HEK293 (cell line): ENCODE measurements around the gene CDC20.

Experiments used
- GLIS2 ChIP-seq: fragments of 450-650 bp; formaldehyde crosslinking; IDR thresholded peaks from 2 replicates; pipeline ENCODE4 v1.5.1; 2016; ENCODE audit warnings: missing biosample characterization, missing genetic modification characterization
- OSR2 ChIP-seq: fragments of 450-650 bp; formaldehyde crosslinking; IDR thresholded peaks from 2 replicates; pipeline ENCODE4 v1.5.1; 2016; ENCODE audit warnings: missing biosample characterization, missing genetic modification characterization
- SALL2 ChIP-seq: fragments of 450-650 bp; formaldehyde crosslinking; IDR thresholded peaks from 2 replicates; pipeline ENCODE4 v1.5.0; 2017; ENCODE audit warnings: missing biosample characterization, mild to moderate bottlenecking, missing genetic modification characterization, borderline replicate concordance
- SETDB1 ChIP-seq: IDR thresholded peaks from one replicate; pipeline ENCODE4 v1.6.1; 2017; ENCODE audit warnings: mild to moderate bottlenecking, low read length, moderate library complexity, mixed read lengths; ENCODE audit not compliant: insufficient read length
- ZIC2 ChIP-seq: fragments of 450-650 bp; formaldehyde crosslinking; IDR thresholded peaks from 2 replicates; pipeline ENCODE4 v1.5.1; 2016; ENCODE audit warnings: missing biosample characterization, missing genetic modification characterization
- ZNF133 ChIP-seq: fragments of 450-650 bp; formaldehyde crosslinking; IDR thresholded peaks from 2 replicates; pipeline ENCODE4 v1.5.1; 2016; ENCODE audit warnings: missing biosample characterization, missing genetic modification characterization
- ZNF140 ChIP-seq: fragments of 450-650 bp; formaldehyde crosslinking; IDR thresholded peaks from 2 replicates; pipeline ENCODE4 v1.5.1; 2016; ENCODE audit warnings: missing biosample characterization, missing genetic modification characterization
- ZNF362 ChIP-seq: fragments of 450-650 bp; formaldehyde crosslinking; IDR thresholded peaks from 2 replicates; pipeline ENCODE4 v1.5.1; 2016; ENCODE audit warnings: missing biosample characterization, missing genetic modification characterization
- ZNF433 ChIP-seq: fragments of 450-650 bp; formaldehyde crosslinking; IDR thresholded peaks from 2 replicates; pipeline ENCODE4 v1.5.1; 2016; ENCODE audit warnings: missing biosample characterization, missing genetic modification characterization, low read depth
- ZNF521 ChIP-seq: fragments of 450-650 bp; formaldehyde crosslinking; IDR thresholded peaks from 2 replicates; pipeline ENCODE4 v1.5.1; 2017; ENCODE audit warnings: missing biosample characterization, mild to moderate bottlenecking, missing genetic modification characterization
- ZNF600 ChIP-seq: fragments of 450-650 bp; formaldehyde crosslinking; IDR thresholded peaks from 2 replicates; pipeline ENCODE4 v1.5.1; 2016; ENCODE audit warnings: missing biosample characterization, missing genetic modification characterization
- ZNF621 ChIP-seq: fragments of 450-650 bp; formaldehyde crosslinking; IDR thresholded peaks from 2 replicates; pipeline ENCODE4 v1.5.1; 2017; ENCODE audit warnings: missing biosample characterization, missing genetic modification characterization
- ZNF629 ChIP-seq: fragments of 450-650 bp; formaldehyde crosslinking; IDR thresholded peaks from 2 replicates; pipeline ENCODE4 v1.5.1; 2017; ENCODE audit warnings: missing biosample characterization, missing genetic modification characterization
- ZNF701 ChIP-seq: fragments of 450-650 bp; formaldehyde crosslinking; IDR thresholded peaks from 2 replicates; pipeline ENCODE4 v1.5.1; 2016; ENCODE audit warnings: missing biosample characterization, missing genetic modification characterization
- ZNF747 ChIP-seq: fragments of 450-650 bp; formaldehyde crosslinking; IDR thresholded peaks from 2 replicates; pipeline ENCODE4 v1.5.1; 2016; ENCODE audit warnings: missing biosample characterization, missing genetic modification characterization
- ZNF768 ChIP-seq: fragments of 450-650 bp; formaldehyde crosslinking; IDR thresholded peaks from 2 replicates; pipeline ENCODE4 v1.5.1; 2018; ENCODE audit warnings: missing biosample characterization, mild to moderate bottlenecking, missing genetic modification characterization
- ZNF791 ChIP-seq: fragments of 450-650 bp; formaldehyde crosslinking; IDR thresholded peaks from 2 replicates; pipeline ENCODE4 v1.5.1; 2016; ENCODE audit warnings: missing biosample characterization, missing genetic modification characterization
- ZSCAN18 ChIP-seq: fragments of 450-650 bp; formaldehyde crosslinking; IDR thresholded peaks from 2 replicates; pipeline ENCODE4 v1.5.1; 2016; ENCODE audit warnings: missing biosample characterization, missing genetic modification characterization
- TF ChIP-seq, protein P1 (sequence below): fragments of 450-650 bp; formaldehyde crosslinking; IDR thresholded peaks from 2 replicates; pipeline ENCODE4 v1.5.1; 2016; ENCODE audit warnings: missing biosample characterization, missing genetic modification characterization
- TF ChIP-seq, protein P2 (sequence below): fragments of 450-650 bp; formaldehyde crosslinking; IDR thresholded peaks from 2 replicates; pipeline ENCODE4 v1.5.1; 2016; ENCODE audit warnings: missing biosample characterization, missing genetic modification characterization
- TF ChIP-seq, protein P3 (sequence below): fragments of 450-650 bp; IDR thresholded peaks from 2 replicates; pipeline ENCODE4 v1.5.1; 2018; ENCODE audit warnings: missing biosample characterization, mild to moderate bottlenecking, missing genetic modification characterization
- TF ChIP-seq, protein P4 (sequence below): fragments of 450-650 bp; formaldehyde crosslinking; IDR thresholded peaks from 2 replicates; pipeline ENCODE4 v1.5.1; 2016; ENCODE audit warnings: missing biosample characterization, missing genetic modification characterization
- TF ChIP-seq, protein P5 (sequence below): fragments of 450-650 bp; formaldehyde crosslinking; IDR thresholded peaks from 2 replicates; pipeline ENCODE4 v1.5.1; 2016; ENCODE audit warnings: missing biosample characterization, missing genetic modification characterization

The CDC20 gene

GRCh38 chr1:43389326-43390313, 30.8 kb downstream of the CDC20 start, which contains the start of the genes MED8 and SZT2 (continued):
- TF ChIP-seq ZNF621, result no peak
- no peak for TF ChIP-seq ZSCAN18 (tag by site-specific recombination)
- no peak for TF ChIP-seq ZNF133 (tag by site-specific recombination)
- TF ChIP-seq, protein P1, sequence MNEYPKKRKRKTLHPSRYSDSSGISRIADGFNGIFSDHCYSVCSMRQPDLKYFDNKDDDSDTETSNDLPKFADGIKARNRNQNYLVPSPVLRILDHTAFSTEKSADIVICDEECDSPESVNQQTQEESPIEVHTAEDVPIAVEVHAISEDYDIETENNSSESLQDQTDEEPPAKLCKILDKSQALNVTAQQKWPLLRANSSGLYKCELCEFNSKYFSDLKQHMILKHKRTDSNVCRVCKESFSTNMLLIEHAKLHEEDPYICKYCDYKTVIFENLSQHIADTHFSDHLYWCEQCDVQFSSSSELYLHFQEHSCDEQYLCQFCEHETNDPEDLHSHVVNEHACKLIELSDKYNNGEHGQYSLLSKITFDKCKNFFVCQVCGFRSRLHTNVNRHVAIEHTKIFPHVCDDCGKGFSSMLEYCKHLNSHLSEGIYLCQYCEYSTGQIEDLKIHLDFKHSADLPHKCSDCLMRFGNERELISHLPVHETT (tag by site-specific recombination), result no peak
- no peak for TF ChIP-seq ZNF433 (tag by site-specific recombination)
- no peak for TF ChIP-seq ZNF521 (tag by site-specific recombination)
- TF ChIP-seq SETDB1, result no peak
- no peak for TF ChIP-seq ZNF140 (tag by site-specific recombination)
- TF ChIP-seq, protein P2, sequence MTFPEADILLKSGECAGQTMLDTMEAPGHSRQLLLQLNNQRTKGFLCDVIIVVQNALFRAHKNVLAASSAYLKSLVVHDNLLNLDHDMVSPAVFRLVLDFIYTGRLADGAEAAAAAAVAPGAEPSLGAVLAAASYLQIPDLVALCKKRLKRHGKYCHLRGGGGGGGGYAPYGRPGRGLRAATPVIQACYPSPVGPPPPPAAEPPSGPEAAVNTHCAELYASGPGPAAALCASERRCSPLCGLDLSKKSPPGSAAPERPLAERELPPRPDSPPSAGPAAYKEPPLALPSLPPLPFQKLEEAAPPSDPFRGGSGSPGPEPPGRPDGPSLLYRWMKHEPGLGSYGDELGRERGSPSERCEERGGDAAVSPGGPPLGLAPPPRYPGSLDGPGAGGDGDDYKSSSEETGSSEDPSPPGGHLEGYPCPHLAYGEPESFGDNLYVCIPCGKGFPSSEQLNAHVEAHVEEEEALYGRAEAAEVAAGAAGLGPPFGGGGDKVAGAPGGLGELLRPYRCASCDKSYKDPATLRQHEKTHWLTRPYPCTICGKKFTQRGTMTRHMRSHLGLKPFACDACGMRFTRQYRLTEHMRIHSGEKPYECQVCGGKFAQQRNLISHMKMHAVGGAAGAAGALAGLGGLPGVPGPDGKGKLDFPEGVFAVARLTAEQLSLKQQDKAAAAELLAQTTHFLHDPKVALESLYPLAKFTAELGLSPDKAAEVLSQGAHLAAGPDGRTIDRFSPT (tag by site-specific recombination), result no peak; the same call in 1 of the 2 replicates
- peak; percentile 49; the same call in 1 of the 2 replicates for TF ChIP-seq OSR2 (tag by site-specific recombination)
- no peak for TF ChIP-seq ZNF791 (tag by site-specific recombination)
- TF ChIP-seq ZNF629 (tag by site-specific recombination), result peak; percentile 78
- TF ChIP-seq, protein P3, sequence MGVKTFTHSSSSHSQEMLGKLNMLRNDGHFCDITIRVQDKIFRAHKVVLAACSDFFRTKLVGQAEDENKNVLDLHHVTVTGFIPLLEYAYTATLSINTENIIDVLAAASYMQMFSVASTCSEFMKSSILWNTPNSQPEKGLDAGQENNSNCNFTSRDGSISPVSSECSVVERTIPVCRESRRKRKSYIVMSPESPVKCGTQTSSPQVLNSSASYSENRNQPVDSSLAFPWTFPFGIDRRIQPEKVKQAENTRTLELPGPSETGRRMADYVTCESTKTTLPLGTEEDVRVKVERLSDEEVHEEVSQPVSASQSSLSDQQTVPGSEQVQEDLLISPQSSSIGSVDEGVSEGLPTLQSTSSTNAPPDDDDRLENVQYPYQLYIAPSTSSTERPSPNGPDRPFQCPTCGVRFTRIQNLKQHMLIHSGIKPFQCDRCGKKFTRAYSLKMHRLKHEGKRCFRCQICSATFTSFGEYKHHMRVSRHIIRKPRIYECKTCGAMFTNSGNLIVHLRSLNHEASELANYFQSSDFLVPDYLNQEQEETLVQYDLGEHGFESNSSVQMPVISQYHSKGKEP (tag by site-specific recombination), result no peak
- no peak for TF ChIP-seq ZNF362 (tag by site-specific recombination)
- no peak for TF ChIP-seq ZNF747 (tag by site-specific recombination)
- no peak for TF ChIP-seq ZNF701 (tag by site-specific recombination)
- TF ChIP-seq SALL2 (tag by site-specific recombination), result no peak
- TF ChIP-seq, protein P4, sequence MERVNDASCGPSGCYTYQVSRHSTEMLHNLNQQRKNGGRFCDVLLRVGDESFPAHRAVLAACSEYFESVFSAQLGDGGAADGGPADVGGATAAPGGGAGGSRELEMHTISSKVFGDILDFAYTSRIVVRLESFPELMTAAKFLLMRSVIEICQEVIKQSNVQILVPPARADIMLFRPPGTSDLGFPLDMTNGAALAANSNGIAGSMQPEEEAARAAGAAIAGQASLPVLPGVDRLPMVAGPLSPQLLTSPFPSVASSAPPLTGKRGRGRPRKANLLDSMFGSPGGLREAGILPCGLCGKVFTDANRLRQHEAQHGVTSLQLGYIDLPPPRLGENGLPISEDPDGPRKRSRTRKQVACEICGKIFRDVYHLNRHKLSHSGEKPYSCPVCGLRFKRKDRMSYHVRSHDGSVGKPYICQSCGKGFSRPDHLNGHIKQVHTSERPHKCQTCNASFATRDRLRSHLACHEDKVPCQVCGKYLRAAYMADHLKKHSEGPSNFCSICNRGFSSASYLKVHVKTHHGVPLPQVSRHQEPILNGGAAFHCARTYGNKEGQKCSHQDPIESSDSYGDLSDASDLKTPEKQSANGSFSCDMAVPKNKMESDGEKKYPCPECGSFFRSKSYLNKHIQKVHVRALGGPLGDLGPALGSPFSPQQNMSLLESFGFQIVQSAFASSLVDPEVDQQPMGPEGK (tag by site-specific recombination), result peak; percentile 82
- TF ChIP-seq GLIS2 (tag by site-specific recombination), result peak; percentile 88
- TF ChIP-seq ZIC2 (tag by site-specific recombination), result peak; percentile 78
- peak; percentile 68; the same call in 1 of the 2 replicates for TF ChIP-seq ZNF600 (tag by site-specific recombination)
- no peak for TF ChIP-seq ZNF768 (tag by site-specific recombination)
- TF ChIP-seq, protein P5, sequence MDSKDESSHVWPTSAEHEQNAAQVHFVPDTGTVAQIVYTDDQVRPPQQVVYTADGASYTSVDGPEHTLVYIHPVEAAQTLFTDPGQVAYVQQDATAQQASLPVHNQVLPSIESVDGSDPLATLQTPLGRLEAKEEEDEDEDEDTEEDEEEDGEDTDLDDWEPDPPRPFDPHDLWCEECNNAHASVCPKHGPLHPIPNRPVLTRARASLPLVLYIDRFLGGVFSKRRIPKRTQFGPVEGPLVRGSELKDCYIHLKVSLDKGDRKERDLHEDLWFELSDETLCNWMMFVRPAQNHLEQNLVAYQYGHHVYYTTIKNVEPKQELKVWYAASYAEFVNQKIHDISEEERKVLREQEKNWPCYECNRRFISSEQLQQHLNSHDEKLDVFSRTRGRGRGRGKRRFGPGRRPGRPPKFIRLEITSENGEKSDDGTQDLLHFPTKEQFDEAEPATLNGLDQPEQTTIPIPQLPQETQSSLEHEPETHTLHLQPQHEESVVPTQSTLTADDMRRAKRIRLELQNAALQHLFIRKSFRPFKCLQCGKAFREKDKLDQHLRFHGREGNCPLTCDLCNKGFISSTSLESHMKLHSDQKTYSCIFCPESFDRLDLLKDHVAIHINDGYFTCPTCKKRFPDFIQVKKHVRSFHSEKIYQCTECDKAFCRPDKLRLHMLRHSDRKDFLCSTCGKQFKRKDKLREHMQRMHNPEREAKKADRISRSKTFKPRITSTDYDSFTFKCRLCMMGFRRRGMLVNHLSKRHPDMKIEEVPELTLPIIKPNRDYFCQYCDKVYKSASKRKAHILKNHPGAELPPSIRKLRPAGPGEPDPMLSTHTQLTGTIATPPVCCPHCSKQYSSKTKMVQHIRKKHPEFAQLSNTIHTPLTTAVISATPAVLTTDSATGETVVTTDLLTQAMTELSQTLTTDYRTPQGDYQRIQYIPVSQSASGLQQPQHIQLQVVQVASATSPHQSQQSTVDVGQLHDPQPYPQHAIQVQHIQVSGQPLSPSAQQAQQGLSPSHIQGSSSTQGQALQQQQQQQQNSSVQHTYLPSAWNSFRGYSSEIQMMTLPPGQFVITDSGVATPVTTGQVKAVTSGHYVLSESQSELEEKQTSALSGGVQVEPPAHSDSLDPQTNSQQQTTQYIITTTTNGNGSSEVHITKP (tag by site-specific recombination), result peak; percentile 58
